H9 (cell line): ENCODE results near the gene CCDC88C. TPM values are rescaled to one million over a fixed set of nuclear protein-coding genes. Genes with fewer than 3 reads are reported as not detected.

Experiments used
- DNase-seq: peaks from one replicate; pipeline ENCODE4 v3.0.0-alpha.2; 2017
- H2AFZ ChIP-seq: one replicate; pipeline ENCODE4 v1.6.1; 2013; ENCODE audit warnings: mild to moderate bottlenecking, low read length, control low read depth, moderate library complexity
- H2AK5ac ChIP-seq: 2 replicates; pipeline ENCODE4 v1.6.1; 2013; ENCODE audit warnings: low read length, control low read depth, mixed read lengths; ENCODE audit not compliant: insufficient read length
- H2BK120ac ChIP-seq: one replicate; pipeline ENCODE4 v1.6.1; 2013; ENCODE audit warnings: low read depth, mild to moderate bottlenecking, low read length, control low read depth, inconsistent platforms; ENCODE audit not compliant: poor library complexity, severe bottlenecking
- H2BK12ac ChIP-seq: 2 replicates; pipeline ENCODE4 v1.6.1; 2013; ENCODE audit warnings: low read length, control low read depth, mixed read lengths, low read depth; ENCODE audit not compliant: insufficient read length
- H2BK15ac ChIP-seq: 2 replicates; pipeline ENCODE4 v1.6.1; 2013; ENCODE audit warnings: low read depth, low read length, control low read depth
- H2BK20ac ChIP-seq: one replicate; pipeline ENCODE4 v1.6.1; 2013; ENCODE audit warnings: low read depth, mild to moderate bottlenecking, low read length, control low read depth, inconsistent platforms; ENCODE audit not compliant: poor library complexity, severe bottlenecking
- H2BK5ac ChIP-seq: 2 replicates; pipeline ENCODE4 v1.6.1; 2013; ENCODE audit warnings: low read length, control low read depth, mixed read lengths; ENCODE audit not compliant: insufficient read length
- H3K14ac ChIP-seq: 2 replicates; pipeline ENCODE4 v1.6.1; 2013; ENCODE audit warnings: low read length, control low read depth; ENCODE audit not compliant: insufficient read depth
- H3K18ac ChIP-seq: 2 replicates; pipeline ENCODE4 v1.6.1; 2013; ENCODE audit warnings: low read depth, mild to moderate bottlenecking, mixed read lengths, low read length, control low read depth; ENCODE audit not compliant: insufficient read length
- H3K23ac ChIP-seq: 2 replicates; pipeline ENCODE4 v1.6.1; 2013; ENCODE audit warnings: low read length, control low read depth, mixed read lengths, low read depth; ENCODE audit not compliant: insufficient read length
- H3K23me2 ChIP-seq: 2 replicates; pipeline ENCODE4 v1.6.1; 2013; ENCODE audit warnings: low read depth, mild to moderate bottlenecking, mixed read lengths, low read length, control low read depth; ENCODE audit not compliant: insufficient read length, poor library complexity, severe bottlenecking
- H3K27ac ChIP-seq: 2 replicates; pipeline ENCODE4 v1.5.1; 2013; ENCODE audit warnings: low read length, control low read depth, mixed read lengths, low read depth; ENCODE audit not compliant: insufficient read length
- H3K27me3 ChIP-seq: 2 replicates; pipeline ENCODE4 v1.6.1; 2013; ENCODE audit warnings: low read length, control low read depth, inconsistent platforms; ENCODE audit not compliant: insufficient read depth
- H3K4ac ChIP-seq: 2 replicates; pipeline ENCODE4 v1.6.1; 2013; ENCODE audit warnings: low read depth, mild to moderate bottlenecking, control low read depth, inconsistent platforms, low read length, moderate library complexity
- H3K4me1 ChIP-seq: 2 replicates; pipeline ENCODE4 v1.6.1; 2013; ENCODE audit warnings: low read length, control low read depth, inconsistent platforms; ENCODE audit not compliant: insufficient read depth
- H3K4me2 ChIP-seq: 2 replicates; pipeline ENCODE4 v1.6.1; 2013; ENCODE audit warnings: low read length, control low read depth, mixed read lengths; ENCODE audit not compliant: insufficient read length, insufficient read depth
- H3K56ac ChIP-seq: 2 replicates; pipeline ENCODE4 v1.6.1; 2013; ENCODE audit warnings: low read depth, mild to moderate bottlenecking, mixed read lengths, low read length, control low read depth; ENCODE audit not compliant: insufficient read length
- H3K79me1 ChIP-seq: 2 replicates; pipeline ENCODE4 v1.6.1; 2013; ENCODE audit warnings: low read depth, mild to moderate bottlenecking, moderate library complexity, low read length, control low read depth, inconsistent platforms; ENCODE audit not compliant: insufficient read depth, poor library complexity, severe bottlenecking
- H3K79me2 ChIP-seq: 2 replicates; pipeline ENCODE4 v1.6.1; 2013; ENCODE audit warnings: low read length, control low read depth, inconsistent platforms; ENCODE audit not compliant: insufficient read depth
- H3K9ac ChIP-seq: 2 replicates; pipeline ENCODE4 v1.6.1; 2013; ENCODE audit warnings: low read length, control low read depth, mixed read lengths; ENCODE audit not compliant: insufficient read length; ENCODE audit errors: extremely low read depth
- H3K9me3 ChIP-seq: one replicate; pipeline ENCODE4 v1.6.1; 2013; ENCODE audit warnings: low read depth, low read length, inconsistent platforms; ENCODE audit not compliant: control insufficient read depth
- H3T11ph ChIP-seq: one replicate; pipeline ENCODE4 v1.6.1; 2013; ENCODE audit warnings: mild to moderate bottlenecking, low read length, control low read depth, inconsistent platforms
- H4K20me1 ChIP-seq: one replicate; pipeline ENCODE4 v1.6.1; 2013; ENCODE audit not compliant: control insufficient read depth, insufficient read length, insufficient read depth
- H4K5ac ChIP-seq: 2 replicates; pipeline ENCODE4 v1.6.1; 2013; ENCODE audit warnings: low read depth, mild to moderate bottlenecking, mixed read lengths, low read length, control low read depth; ENCODE audit not compliant: insufficient read length
- H4K8ac ChIP-seq: replicated peaks from 2 replicates; pipeline ENCODE4 v1.6.1; 2013; ENCODE audit warnings: low read length, control low read depth, mixed read lengths, low read depth; ENCODE audit not compliant: insufficient read length
- H4K91ac ChIP-seq: 2 replicates; pipeline ENCODE4 v1.6.1; 2013; ENCODE audit warnings: low read depth, mild to moderate bottlenecking, moderate library complexity, mixed read lengths, low read length, control low read depth; ENCODE audit not compliant: insufficient read length
- H3K27ac Mint-ChIP-seq, 3 experiments: 2 replicates in 2 of 3; 3 replicates in 1 of 3; pipeline ENCODE4 v1.8.0; 2020 to 2021; ENCODE audit warnings: mixed read lengths in 3 of 3, mild to moderate bottlenecking in 1 of 3, moderate library complexity in 1 of 3
- H3K27me3 Mint-ChIP-seq: 2 replicates; pipeline ENCODE4 v1.8.0; 2021; ENCODE audit warnings: low read depth, mild to moderate bottlenecking, moderate library complexity, mixed read lengths
- H3K36me3 Mint-ChIP-seq, 3 experiments: 2 replicates in 2 of 3; 3 replicates in 1 of 3; pipeline ENCODE4 v1.8.0; 2020 to 2021; ENCODE audit warnings: low read depth in 3 of 3, mixed read lengths in 3 of 3; ENCODE audit not compliant: insufficient read depth in 1 of 3
- H3K4me1 Mint-ChIP-seq, 2 experiments: 2 replicates each; pipeline ENCODE4 v1.8.0; 2020; ENCODE audit warnings: mixed read lengths in 2 of 2
- H3K4me3 Mint-ChIP-seq, 2 experiments: 2 replicates in 1 of 2; 3 replicates in 1 of 2; pipeline ENCODE4 v1.8.0; 2020 to 2021; ENCODE audit warnings: mild to moderate bottlenecking in 2 of 2, mixed read lengths in 2 of 2, moderate library complexity in 1 of 2
- H3K9me3 Mint-ChIP-seq, 2 experiments: 2 replicates in 1 of 2; 3 replicates in 1 of 2; pipeline ENCODE4 v1.8.0; 2020; ENCODE audit warnings: mild to moderate bottlenecking in 2 of 2, mixed read lengths in 2 of 2, moderate library complexity in 1 of 2
- WGBS: extraction: QIAGEN DNeasy Blood & Tissue Kit; methylation state at CpG from one replicate; pipeline ENCODE4 v1.1.7; 2013; ENCODE audit warnings: missing lambda C conversion rate, low lambda C conversion rate, mixed read lengths; ENCODE audit not compliant: insufficient read length; ENCODE audit errors: extremely low coverage; 5-methylcytosine and 5-hydroxymethylcytosine counted together
- total RNA-seq: library from RNA; stranded (reverse); gene quantifications from 2 replicates; pipeline ENCODE4 v1.2.1, GENCODE V29; 2021
- TF ChIP-seq, protein P1 (sequence below): fragments of 200-600 bp; sonication (generic); conservative IDR thresholded peaks from 3 replicates; pipeline ENCODE4 v1.8.0; 2021; ENCODE audit warnings: antibody characterized with exemption, mild to moderate bottlenecking

Gene CCDC88C
- total RNA-seq, 1 experiment from 2014 or later: 52.4 TPM

- H3K9me3 ChIP-seq: no peaks in the 10 kb centered on the region
- H3T11ph ChIP-seq: no peak overlapping the region
- H2BK120ac ChIP-seq: no peak overlapping the region
- no peak overlapping the region for H2BK15ac ChIP-seq
- WGBS: no CpG with 5 or more reads among the region's 5 CpGs
- no peak overlapping the region for H2AK5ac ChIP-seq
- no peak overlapping the region for H4K5ac ChIP-seq
- no peak overlapping the region; a peak in 1 of 5 replicates for H3K4me3 Mint-ChIP-seq
- H3K9ac ChIP-seq: no peak overlapping the region
- H2BK5ac ChIP-seq: no peak overlapping the region
- H3K4me1 ChIP-seq: peaks cover 11% of the 10 kb centered on the region; the same call in 1 of the 2 replicates
- H2BK12ac ChIP-seq: no peak overlapping the region
- no peak overlapping the region for H4K8ac ChIP-seq
- H3K27ac Mint-ChIP-seq: peak overlapping the region; percentile 10 to 93 (median 26); a peak in 6 of 7 replicates
- H3K18ac ChIP-seq: peak overlapping the region; percentile 61
- H3K36me3 Mint-ChIP-seq: peaks cover 2 to 38% (median 14%) of the 10 kb centered on the region in 3 experiments
- no peak overlapping the region for H3K4me2 ChIP-seq
- no peaks in the 10 kb centered on the region for H3K27me3 Mint-ChIP-seq
- no peaks in the 10 kb centered on the region for H3K27me3 ChIP-seq
- H3K79me2 ChIP-seq: peaks cover 10% of the 10 kb centered on the region; the same call in 1 of the 2 replicates
- peaks cover 9% of the 10 kb centered on the region for H3K23me2 ChIP-seq
- no peak overlapping the region for H3K23ac ChIP-seq
- no peaks in the 10 kb centered on the region for H3K9me3 Mint-ChIP-seq
- no peak overlapping the region for H2BK20ac ChIP-seq
- no peak overlapping the region for H4K91ac ChIP-seq
- peaks cover 4% of the 10 kb centered on the region for H4K20me1 ChIP-seq
- H3K27ac ChIP-seq: no peak overlapping the region
- DNase-seq: no peak
- TF ChIP-seq, protein P1, sequence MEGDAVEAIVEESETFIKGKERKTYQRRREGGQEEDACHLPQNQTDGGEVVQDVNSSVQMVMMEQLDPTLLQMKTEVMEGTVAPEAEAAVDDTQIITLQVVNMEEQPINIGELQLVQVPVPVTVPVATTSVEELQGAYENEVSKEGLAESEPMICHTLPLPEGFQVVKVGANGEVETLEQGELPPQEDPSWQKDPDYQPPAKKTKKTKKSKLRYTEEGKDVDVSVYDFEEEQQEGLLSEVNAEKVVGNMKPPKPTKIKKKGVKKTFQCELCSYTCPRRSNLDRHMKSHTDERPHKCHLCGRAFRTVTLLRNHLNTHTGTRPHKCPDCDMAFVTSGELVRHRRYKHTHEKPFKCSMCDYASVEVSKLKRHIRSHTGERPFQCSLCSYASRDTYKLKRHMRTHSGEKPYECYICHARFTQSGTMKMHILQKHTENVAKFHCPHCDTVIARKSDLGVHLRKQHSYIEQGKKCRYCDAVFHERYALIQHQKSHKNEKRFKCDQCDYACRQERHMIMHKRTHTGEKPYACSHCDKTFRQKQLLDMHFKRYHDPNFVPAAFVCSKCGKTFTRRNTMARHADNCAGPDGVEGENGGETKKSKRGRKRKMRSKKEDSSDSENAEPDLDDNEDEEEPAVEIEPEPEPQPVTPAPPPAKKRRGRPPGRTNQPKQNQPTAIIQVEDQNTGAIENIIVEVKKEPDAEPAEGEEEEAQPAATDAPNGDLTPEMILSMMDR: no peak
- H2AFZ ChIP-seq: no peak overlapping the region
- H3K4ac ChIP-seq: no peak overlapping the region
- H3K14ac ChIP-seq: no peak overlapping the region
- no peak overlapping the region for H3K56ac ChIP-seq
- peaks cover 57 to 60% of the 10 kb centered on the region in 2 experiments for H3K4me1 Mint-ChIP-seq
- no peaks in the 10 kb centered on the region for H3K79me1 ChIP-seq
Measured at GRCh38 chr14:91412939-91413338, 4.7 kb downstream of the CCDC88C start.
